Loucy (cell line): ENCODE results near the gene HEXB.

Experiments
- EZH2phosphoT487 ChIP-seq: fragments of 200-600 bp; IDR thresholded peaks from 2 replicates; pipeline ENCODE4 v1.6.1; 2018; ENCODE audit warnings: antibody characterized with exemption, mild to moderate bottlenecking, moderate library complexity, borderline replicate concordance
- TF ChIP-seq, protein P1 (sequence below): fragments of 200-600 bp; sonication (generic); conservative IDR thresholded peaks from 2 replicates; pipeline ENCODE4 v1.5.1; 2014; ENCODE audit warnings: mild to moderate bottlenecking, antibody characterized with exemption, low read length

DNA sequence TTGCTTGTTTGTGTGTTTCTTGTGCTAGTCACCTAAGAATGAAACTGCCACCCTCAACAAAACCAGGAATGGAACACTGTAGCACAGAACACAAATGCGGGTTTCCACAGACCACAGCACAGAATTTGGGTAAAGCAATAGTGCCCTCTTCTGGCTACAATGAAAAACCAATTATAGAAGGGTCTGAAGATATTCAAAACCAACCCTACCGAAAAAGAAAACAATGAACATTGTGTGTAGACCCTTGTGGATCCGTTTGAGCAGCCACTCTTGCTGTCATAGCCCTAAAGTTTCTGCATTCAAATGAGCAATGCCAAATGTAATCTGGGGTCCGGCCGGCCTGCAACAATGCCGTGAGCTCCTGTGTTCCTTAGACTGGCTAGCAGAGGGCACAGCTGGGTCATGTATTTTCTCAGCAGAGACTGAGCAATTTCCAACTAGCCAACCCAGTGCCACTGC lies 36.2 kb upstream of the HEXB start:
- TF ChIP-seq, protein P1, sequence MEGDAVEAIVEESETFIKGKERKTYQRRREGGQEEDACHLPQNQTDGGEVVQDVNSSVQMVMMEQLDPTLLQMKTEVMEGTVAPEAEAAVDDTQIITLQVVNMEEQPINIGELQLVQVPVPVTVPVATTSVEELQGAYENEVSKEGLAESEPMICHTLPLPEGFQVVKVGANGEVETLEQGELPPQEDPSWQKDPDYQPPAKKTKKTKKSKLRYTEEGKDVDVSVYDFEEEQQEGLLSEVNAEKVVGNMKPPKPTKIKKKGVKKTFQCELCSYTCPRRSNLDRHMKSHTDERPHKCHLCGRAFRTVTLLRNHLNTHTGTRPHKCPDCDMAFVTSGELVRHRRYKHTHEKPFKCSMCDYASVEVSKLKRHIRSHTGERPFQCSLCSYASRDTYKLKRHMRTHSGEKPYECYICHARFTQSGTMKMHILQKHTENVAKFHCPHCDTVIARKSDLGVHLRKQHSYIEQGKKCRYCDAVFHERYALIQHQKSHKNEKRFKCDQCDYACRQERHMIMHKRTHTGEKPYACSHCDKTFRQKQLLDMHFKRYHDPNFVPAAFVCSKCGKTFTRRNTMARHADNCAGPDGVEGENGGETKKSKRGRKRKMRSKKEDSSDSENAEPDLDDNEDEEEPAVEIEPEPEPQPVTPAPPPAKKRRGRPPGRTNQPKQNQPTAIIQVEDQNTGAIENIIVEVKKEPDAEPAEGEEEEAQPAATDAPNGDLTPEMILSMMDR = peak; percentile 89
- no peak for TF ChIP-seq EZH2phosphoT487
